ENCODE data around the gene PLEKHN1.

- TF ChIP-seq CTCF (conservative IDR thresholded peaks at IDR 0.05 in 1 of 2, IDR thresholded peaks at IDR 0.05 in 1 of 2; ENCODE audit: extremely low read depth in 1 of 2, insufficient read depth in 1 of 2, low read depth in 1 of 2, low read length in 2 of 2) (no peak), EZH2 (IDR thresholded peaks at IDR 0.05; ENCODE audit: borderline replicate concordance, low read length) (no peak)
Measured at GRCh38 chr1:954927-955326, 11.4 kb upstream of the PLEKHN1 start.

Measured in mammary epithelial cell (primary cell).